ENCODE data around the gene ACYP2.
"Not testable (repeated sequence)": the region's sequence is repeated elsewhere in the genome, so short reads cannot be mapped to it uniquely, and the experiment has no call there.

ACYP2 gene

DNA sequence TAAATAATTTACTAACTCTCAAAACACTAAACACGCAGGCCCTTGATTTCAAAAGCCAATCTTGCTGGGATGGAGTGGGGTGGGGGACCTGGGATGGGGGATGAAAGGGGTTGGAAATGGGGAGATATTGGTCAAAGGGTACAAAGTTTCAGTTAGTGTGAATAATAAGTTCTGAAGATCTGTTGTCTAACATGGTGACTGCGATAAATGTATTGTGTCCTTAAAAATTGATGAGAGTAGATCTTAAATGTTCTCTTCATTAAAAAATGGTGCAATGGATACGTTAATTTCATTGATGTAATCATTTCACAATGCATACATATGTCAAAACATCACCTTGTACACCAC is 505 bp upstream of the ACYP2 start:
- no peak for TF ChIP-seq CTCF (IDR thresholded peaks at IDR 0.05; ENCODE audit: borderline replicate concordance, control extremely low read depth, extremely low read depth, insufficient read depth, missing control alignments)
- in situ Hi-C loops (cut with MboI; ENCODE audit: low sequenced_read_pairs, unreplicated experiment): loop anchor here (25.0 kb wide), 1 partner anchor 597 kb away; the partner anchor contains the start of gene EML6
- DNase-seq (ENCODE audit: low spot score): no peak

DNA sequence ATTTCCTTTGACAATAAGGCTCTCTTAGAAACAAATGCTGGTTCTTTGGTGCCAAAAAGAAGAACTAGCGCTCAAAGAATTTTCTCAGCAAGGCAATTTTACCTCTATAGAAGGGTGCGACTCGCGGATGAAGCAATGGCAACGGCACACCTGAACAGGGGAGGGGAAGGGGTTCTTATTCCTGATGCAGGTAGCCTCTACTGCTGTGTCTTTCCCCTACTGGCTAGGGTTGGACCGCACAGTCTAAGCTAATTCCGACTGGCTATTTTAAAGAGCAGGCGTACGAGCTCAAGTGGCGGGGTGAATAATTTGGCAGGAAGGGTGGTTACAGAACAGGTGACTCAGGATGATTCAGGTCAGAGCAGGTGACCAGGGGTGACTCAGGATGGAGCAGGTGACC is 1.2 kb downstream of the ACYP2 start:
- in situ Hi-C loops (cut with MboI; ENCODE audit: low sequenced_read_pairs, unreplicated experiment): loop anchor here (25.0 kb wide), 1 partner anchor 596 kb away; the partner anchor contains the start of gene EML6
- not testable (repeated sequence) for DNase-seq (ENCODE audit: low spot score)

DNA sequence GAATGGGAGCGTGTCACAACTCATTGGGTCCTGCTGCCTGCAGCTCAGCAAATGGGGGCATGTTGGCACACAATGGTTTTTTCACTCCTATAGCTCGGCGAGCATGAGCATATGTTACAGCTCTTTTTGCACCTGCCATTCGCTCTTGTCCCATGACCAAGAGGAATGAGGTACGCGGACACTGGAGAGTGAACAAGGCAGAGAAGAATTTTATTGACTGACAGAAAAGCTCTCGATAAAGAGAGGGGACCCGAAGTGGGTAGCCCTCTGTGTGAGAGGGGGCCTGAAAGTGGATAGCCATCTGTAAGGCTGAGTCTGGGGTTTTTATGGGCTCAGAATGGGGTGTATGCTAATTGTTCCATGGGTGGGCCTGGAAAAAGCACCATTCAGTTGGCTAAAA is 5.5 kb downstream of the ACYP2 start:
- in situ Hi-C loops (cut with MboI; ENCODE audit: low sequenced_read_pairs, unreplicated experiment): loop anchor here (25.0 kb wide), 1 partner anchor 591 kb away; the partner anchor contains the start of gene EML6
- DNase-seq (ENCODE audit: low spot score): no peak
- no peak for TF ChIP-seq CTCF (IDR thresholded peaks at IDR 0.05; ENCODE audit: borderline replicate concordance, control extremely low read depth, extremely low read depth, insufficient read depth, missing control alignments)

DNA sequence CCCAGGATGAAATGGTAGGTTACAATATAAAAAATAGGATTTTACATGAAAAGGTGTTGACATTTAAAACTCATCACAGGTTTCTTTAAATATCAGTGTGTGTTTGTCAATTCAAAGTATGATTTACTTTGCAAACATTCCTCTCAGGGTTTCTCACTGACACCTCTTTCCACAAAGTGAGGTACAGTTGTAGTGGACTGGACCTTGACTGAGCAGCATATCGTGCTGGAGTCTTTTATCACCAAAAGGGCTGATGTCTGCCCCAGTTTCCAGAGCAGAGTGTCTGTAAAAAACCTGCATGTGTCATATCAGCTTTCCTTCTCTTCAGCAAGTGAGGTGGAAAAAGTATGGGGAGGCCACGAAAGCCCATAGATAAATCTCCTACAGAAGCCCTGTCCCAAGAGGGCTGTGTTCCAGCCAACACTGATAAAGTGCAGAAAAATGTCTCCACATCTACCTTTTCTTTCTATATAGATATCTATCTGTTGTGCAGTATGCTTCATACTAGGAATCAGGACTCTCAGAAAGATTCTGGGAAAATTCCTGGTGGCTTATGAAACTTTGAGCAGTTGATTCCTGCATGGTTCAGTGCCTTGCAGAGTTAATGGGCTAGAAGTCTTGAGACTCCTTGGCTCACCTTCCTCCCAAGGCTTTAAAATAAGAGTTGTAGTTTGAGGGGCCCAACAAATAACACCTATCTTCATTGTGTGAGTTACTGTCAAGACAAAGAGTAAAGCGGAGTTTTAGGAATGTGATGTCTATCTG is 6.9 kb downstream of the ACYP2 start:
- in situ Hi-C loops (cut with MboI; ENCODE audit: low sequenced_read_pairs, unreplicated experiment): loop anchor here (25.0 kb wide), 1 partner anchor 590 kb away; the partner anchor contains the start of gene EML6
- no peak for TF ChIP-seq CTCF (IDR thresholded peaks at IDR 0.05; ENCODE audit: borderline replicate concordance, control extremely low read depth, extremely low read depth, insufficient read depth, missing control alignments)
- DNase-seq (ENCODE audit: low spot score): no peak

DNA sequence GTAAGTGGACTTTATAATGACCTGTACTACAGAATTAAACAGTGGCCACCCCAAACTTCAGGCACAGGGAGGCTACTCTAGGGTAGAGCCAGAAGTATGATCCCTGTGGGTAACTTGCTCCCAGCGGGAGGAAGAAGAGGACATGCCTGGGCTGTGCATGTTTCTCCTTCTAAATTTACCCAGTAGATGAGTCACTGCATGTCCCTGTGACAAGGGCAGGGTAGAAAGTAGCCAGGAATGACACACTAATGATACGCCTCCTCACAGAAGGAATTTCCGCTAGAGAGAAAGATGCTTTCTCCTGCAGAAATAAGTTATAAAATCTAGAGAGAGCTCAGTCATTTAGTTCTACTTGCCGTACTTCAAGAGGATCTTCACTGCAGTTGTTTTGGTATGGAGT is 7.5 kb downstream of the ACYP2 start:
- DNase-seq (ENCODE audit: low spot score): no peak
- no peak for TF ChIP-seq CTCF (IDR thresholded peaks at IDR 0.05; ENCODE audit: borderline replicate concordance, control extremely low read depth, extremely low read depth, insufficient read depth, missing control alignments)
- in situ Hi-C loops (cut with MboI; ENCODE audit: low sequenced_read_pairs, unreplicated experiment): loop anchor here (25.0 kb wide), 1 partner anchor 589 kb away; the partner anchor contains the start of gene EML6

DNA sequence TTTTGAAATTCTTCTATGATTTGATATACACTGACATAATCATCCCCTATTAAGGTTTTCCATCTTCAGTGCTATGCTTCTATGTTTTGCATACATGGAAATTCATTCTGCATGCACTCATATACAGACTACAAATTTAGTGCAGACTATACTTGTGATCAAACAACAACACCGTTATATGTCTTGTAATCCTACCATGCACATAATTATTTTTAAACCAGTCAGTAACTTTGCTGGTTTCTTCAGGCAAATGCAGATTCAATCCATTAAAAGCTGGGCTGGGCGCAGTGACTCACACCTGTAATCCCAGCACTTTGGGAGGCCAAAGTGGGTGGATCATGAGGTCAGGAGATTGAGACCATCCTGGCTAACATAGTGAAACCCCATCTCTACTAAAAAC is 11.8 kb downstream of the ACYP2 start:
- in situ Hi-C loops (cut with MboI; ENCODE audit: low sequenced_read_pairs, unreplicated experiment); DNase-seq (ENCODE audit: low spot score): not testable (repeated sequence)

GRCh38 chr2:54133056-54133455 is 17.6 kb downstream of the ACYP2 start:
- DNase-seq (ENCODE audit: low spot score): no peak
- no peak for TF ChIP-seq CTCF (IDR thresholded peaks at IDR 0.05; ENCODE audit: borderline replicate concordance, control extremely low read depth, extremely low read depth, insufficient read depth, missing control alignments)
- in situ Hi-C loops (cut with MboI; ENCODE audit: low sequenced_read_pairs, unreplicated experiment): no loop called here

All from GM13976 (cell line).